ENCODE results near the gene ITGB4. TPM values are rescaled to one million over a fixed set of nuclear protein-coding genes. Genes with fewer than 3 reads are reported as not detected.
A peak's percentile ranks its signal among the peaks of the same experiment; 100 is the strongest.
"Not testable (repeated sequence)": the region's sequence is repeated elsewhere in the genome, so short reads cannot be mapped to it uniquely, and the experiment has no call there.

The ITGB4 gene
- total RNA-seq, 1 donor from 2014 or later: 5.7 TPM

- intact Hi-C loops (cut with DNase I): no loop called here
- DNase-seq (ENCODE audit: low spot score): no peak
Measured at GRCh38 chr17:75763269-75763607, 42.0 kb downstream of the ITGB4 start.

GRCh38 chr17:75763613-75764416, 42.6 kb downstream of the ITGB4 start:
- no peak for DNase-seq (ENCODE audit: low spot score)
- intact Hi-C loops (cut with DNase I): no loop called here

GRCh38 chr17:75764417-75764710, 43.1 kb downstream of the ITGB4 start:
- intact Hi-C loops (cut with DNase I): no loop called here
- DNase-seq (ENCODE audit: low spot score): no peak

GRCh38 chr17:75764711-75765421, 43.6 kb downstream of the ITGB4 start, which contains the start of gene GALK1:
GALK1 (minus strand) TSS chr17:75765192; CDS start chr17:75765136, 56 bp downstream.
- intact Hi-C loops (cut with DNase I): loop anchor here (5.0 kb wide), 1 partner anchor 62 kb away; no protein-coding TSS in a partner anchor
- DNase-seq (ENCODE audit: low spot score): peak; percentile 95

GRCh38 chr17:75765981-75766380, 44.7 kb downstream of the ITGB4 start:
- intact Hi-C loops (cut with DNase I): loop anchor here (5.0 kb wide), 1 partner anchor 61 kb away; no protein-coding TSS in a partner anchor
- DNase-seq (ENCODE audit: low spot score): no peak

- no peak for DNase-seq (ENCODE audit: low spot score)
- intact Hi-C loops (cut with DNase I): loop anchor here (5.0 kb wide), 1 partner anchor 59 kb away; no protein-coding TSS in a partner anchor
Measured at GRCh38 chr17:75767881-75768280, 46.6 kb downstream of the ITGB4 start.

GRCh38 chr17:75769536-75769935, 48.3 kb downstream of the ITGB4 start:
- intact Hi-C loops (cut with DNase I): loop anchor here (5.0 kb wide), 1 partner anchor 58 kb away; no protein-coding TSS in a partner anchor
- peak; percentile 27 for DNase-seq (ENCODE audit: low spot score)

- DNase-seq (ENCODE audit: low spot score): no peak
- intact Hi-C loops (cut with DNase I): no loop called here
Measured at GRCh38 chr17:75771334-75772281, 50.3 kb downstream of the ITGB4 start.

- no peak for DNase-seq (ENCODE audit: low spot score)
Measured at GRCh38 chr17:75773121-75773807, 52.0 kb downstream of the ITGB4 start.

GRCh38 chr17:75773808-75774470, 52.7 kb downstream of the ITGB4 start:
- intact Hi-C loops (cut with DNase I): no loop called here
- peak; percentile 51 for DNase-seq (ENCODE audit: low spot score)

More at GRCh38 chr17:75773121-75773807, 52.0 kb downstream of the ITGB4 start:
- intact Hi-C loops (cut with DNase I): no loop called here

- intact Hi-C loops (cut with DNase I): no loop called here
- DNase-seq (ENCODE audit: low spot score): peak; percentile 50
Measured at GRCh38 chr17:75774471-75774990, 53.3 kb downstream of the ITGB4 start.

GRCh38 chr17:75774991-75775668, 53.9 kb downstream of the ITGB4 start:
- DNase-seq (ENCODE audit: low spot score): peak; percentile 50
- intact Hi-C loops (cut with DNase I): no loop called here

- DNase-seq (ENCODE audit: low spot score): no peak
Measured at GRCh38 chr17:75776386-75777295, 55.4 kb downstream of the ITGB4 start.

GRCh38 chr17:75777296-75777922, 56.1 kb downstream of the ITGB4 start:
- intact Hi-C loops (cut with DNase I): no loop called here

More at GRCh38 chr17:75776386-75777295, 55.4 kb downstream of the ITGB4 start:
- intact Hi-C loops (cut with DNase I): no loop called here

GRCh38 chr17:75778066-75778860, 57.0 kb downstream of the ITGB4 start:
- intact Hi-C loops (cut with DNase I): loop anchor here (2.0 kb wide), 1 partner anchor 67 kb away; the partner anchor contains the start of gene UNC13D
- DNase-seq (ENCODE audit: low spot score): not testable (repeated sequence)

More at GRCh38 chr17:75777296-75777922, 56.1 kb downstream of the ITGB4 start:
- no peak for DNase-seq (ENCODE audit: low spot score)
